Measurements from ENCODE around the gene CCNG2. TPM values are rescaled to one million over a fixed set of nuclear protein-coding genes. Genes with fewer than 3 reads are reported as not detected.

The CCNG2 gene
- total and polyA plus RNA-seq, 2 of the 13 experiments (the other 11 are each of a cell fraction or from before 2014, with no cell fraction given) = 3.9 to 11.5 TPM

- TF ChIP-seq ZNF253 (CRISPR knock-in tag; IDR thresholded peaks at IDR 0.05; ENCODE audit: borderline replicate concordance) = no peak
- TF ChIP-seq BCL6 (CRISPR knock-in tag; IDR thresholded peaks at IDR 0.05) = no peak
- no peak for TF ChIP-seq JARID2 (CRISPR knock-in tag; IDR thresholded peaks at IDR 0.05; ENCODE audit: insufficient replicate concordance)
These were observed 11.2 kb upstream of the CCNG2 start (continued) for GRCh38 chr4:77145842-77146185.

DNA sequence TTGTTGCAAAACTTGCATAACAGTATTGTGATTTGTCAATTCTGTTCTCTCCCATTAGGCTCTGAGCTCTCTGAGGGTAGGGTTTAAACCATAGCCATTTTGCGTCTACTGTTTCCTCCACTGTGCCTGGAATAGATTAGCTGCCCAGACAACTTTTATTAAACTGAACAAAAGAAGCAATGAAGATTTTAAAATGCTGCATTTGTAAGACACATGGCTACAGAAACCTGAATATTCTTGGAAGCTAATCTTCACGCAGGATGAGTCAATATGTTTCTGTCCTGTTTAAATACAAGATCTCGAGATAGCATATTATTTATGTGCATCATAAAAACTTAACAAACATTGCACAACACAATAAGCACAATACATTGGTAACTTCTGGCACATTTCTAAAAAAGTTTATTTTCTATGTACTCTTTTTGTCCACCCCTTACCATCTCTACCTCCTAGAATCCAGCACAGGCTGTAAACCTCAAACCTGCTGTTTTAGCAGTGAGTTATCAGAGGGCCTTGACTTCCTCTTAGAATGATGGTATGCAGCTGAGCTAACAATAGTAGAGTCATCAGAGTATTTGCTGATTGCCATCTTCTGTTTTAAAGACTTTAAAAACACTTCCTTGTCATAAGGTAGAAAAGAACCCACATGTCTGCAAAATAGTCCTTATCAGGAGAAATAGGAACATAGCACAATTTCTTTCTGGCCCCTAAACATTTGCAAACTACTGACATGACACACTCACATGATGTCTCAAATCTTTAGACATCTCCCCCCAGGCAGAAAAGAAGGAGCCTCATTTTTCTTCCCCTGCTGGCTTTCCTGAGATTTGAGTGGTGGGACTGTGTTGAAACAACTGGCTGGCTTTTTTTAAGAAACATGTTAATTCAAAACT, 10.6 kb upstream of the CCNG2 start:
- ATAC-seq = no peak
- Histone ChIP-seq H3K36me3 (replicated peaks in 1 of 2; ENCODE audit: control insufficient read depth in 1 of 2, insufficient read depth in 2 of 2, low read length in 2 of 2) (no peaks in the 10 kb centered on the region), H2AFZ (ENCODE audit: low read length) (no peak overlapping the region), H3K9me3 (ENCODE audit: low read length) (no peaks in the 10 kb centered on the region), H3K27me3 (ENCODE audit: control insufficient read depth in 1 of 2, insufficient read depth in 2 of 2, low read length in 2 of 2) (peaks cover 0 to 2% of the 10 kb centered on the region in 2 experiments; a peak in 1 of 5 replicates), H3K79me2 (ENCODE audit: insufficient read depth, low read length) (no peaks in the 10 kb centered on the region), H3K9ac (ENCODE audit: insufficient read depth, low read depth, low read length) (no peak overlapping the region), H3K27ac (ENCODE audit: extremely low read length, insufficient read depth, low read length) (no peak overlapping the region), H3K4me2 (ENCODE audit: low read depth, low read length) (no peak overlapping the region), H3K4me1 (ENCODE audit: insufficient read depth, low read length) (no peaks in the 10 kb centered on the region), H3K4me3 (replicated peaks in 1 of 3; ENCODE audit: insufficient read depth in 1 of 3, low read depth in 2 of 3, low read length in 3 of 3) (no peak overlapping the region), H4K20me1 (ENCODE audit: insufficient read depth, low read length) (no peaks in the 10 kb centered on the region)
- DNase-seq (ENCODE audit: low spot score) = no peak
- no peak for FAIRE-seq
- BruUV-seq (replicated peaks) = no TSS peak
- CTCF ChIA-PET (ENCODE audit: low intra/inter-chr PET ratio, low total read pairs) = no interaction called here
- 3% methylated on average over 3 of the region's 3 CpGs for WGBS (ENCODE audit: low lambda C conversion rate)
- in situ Hi-C loops (cut with HindIII; ENCODE audit: extremely low pct_ligation_motif_present, low pct_unique_long_range_greater_than_20kb) (no loop called here), intact Hi-C loops (cut with micrococcal nuclease; ENCODE audit: unreplicated experiment) (no loop called here)
- TF ChIP-seq, protein P1, sequence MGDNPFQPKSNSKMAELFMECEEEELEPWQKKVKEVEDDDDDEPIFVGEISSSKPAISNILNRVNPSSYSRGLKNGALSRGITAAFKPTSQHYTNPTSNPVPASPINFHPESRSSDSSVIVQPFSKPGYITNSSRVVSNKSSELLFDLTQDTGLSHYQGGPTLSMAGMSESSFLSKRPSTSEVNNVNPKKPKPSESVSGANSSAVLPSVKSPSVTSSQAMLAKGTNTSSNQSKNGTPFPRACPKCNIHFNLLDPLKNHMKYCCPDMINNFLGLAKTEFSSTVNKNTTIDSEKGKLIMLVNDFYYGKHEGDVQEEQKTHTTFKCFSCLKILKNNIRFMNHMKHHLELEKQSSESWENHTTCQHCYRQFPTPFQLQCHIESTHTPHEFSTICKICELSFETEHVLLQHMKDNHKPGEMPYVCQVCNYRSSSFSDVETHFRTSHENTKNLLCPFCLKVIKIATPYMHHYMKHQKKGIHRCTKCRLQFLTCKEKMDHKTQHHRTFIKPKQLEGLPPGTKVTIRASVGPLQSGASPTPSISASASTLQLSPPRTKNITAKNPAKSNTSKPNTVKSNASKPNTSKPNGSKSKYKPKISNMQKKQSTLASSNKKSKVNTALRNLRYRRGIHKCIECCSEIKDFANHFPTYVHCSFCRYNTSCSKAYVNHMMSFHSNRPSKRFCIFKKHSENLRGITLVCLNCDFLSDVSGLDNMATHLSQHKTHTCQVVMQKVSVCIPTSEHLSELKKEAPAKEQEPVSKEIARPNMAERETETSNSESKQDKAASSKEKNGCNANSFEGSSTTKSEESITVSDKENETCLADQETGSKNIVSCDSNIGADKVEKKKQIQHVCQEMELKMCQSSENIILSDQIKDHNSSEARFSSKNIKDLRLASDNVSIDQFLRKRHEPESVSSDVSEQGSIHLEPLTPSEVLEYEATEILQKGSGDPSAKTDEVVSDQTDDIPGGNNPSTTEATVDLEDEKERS (CRISPR knock-in tag; IDR thresholded peaks at IDR 0.05) = no peak
- no peak for TF ChIP-seq MATR3 (CRISPR knock-in tag; IDR thresholded peaks at IDR 0.05)
- TF ChIP-seq HMG20B (CRISPR knock-in tag; conservative IDR thresholded peaks at IDR 0.05) = no peak
- TF ChIP-seq, protein P2, sequence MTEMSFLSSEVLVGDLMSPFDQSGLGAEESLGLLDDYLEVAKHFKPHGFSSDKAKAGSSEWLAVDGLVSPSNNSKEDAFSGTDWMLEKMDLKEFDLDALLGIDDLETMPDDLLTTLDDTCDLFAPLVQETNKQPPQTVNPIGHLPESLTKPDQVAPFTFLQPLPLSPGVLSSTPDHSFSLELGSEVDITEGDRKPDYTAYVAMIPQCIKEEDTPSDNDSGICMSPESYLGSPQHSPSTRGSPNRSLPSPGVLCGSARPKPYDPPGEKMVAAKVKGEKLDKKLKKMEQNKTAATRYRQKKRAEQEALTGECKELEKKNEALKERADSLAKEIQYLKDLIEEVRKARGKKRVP (CRISPR knock-in tag; IDR thresholded peaks at IDR 0.05) = no peak
- no peak for TF ChIP-seq TGIF2 (CRISPR knock-in tag; IDR thresholded peaks at IDR 0.05)
- TF ChIP-seq MZF1 (CRISPR knock-in tag; IDR thresholded peaks at IDR 0.05; ENCODE audit: borderline replicate concordance) = no peak
- TF ChIP-seq ZNF513 (CRISPR knock-in tag; conservative IDR thresholded peaks at IDR 0.05) = no peak
- no peak for TF ChIP-seq ZNF775 (CRISPR knock-in tag; IDR thresholded peaks at IDR 0.05; ENCODE audit: borderline replicate concordance)
- no peak for TF ChIP-seq ZNF335 (CRISPR knock-in tag; IDR thresholded peaks at IDR 0.05)
- no peak for TF ChIP-seq GTF3A (CRISPR knock-in tag; conservative IDR thresholded peaks at IDR 0.05)
- POLR2A ChIA-PET = no interaction called here

All from HepG2 (cell line).